HepG2 (cell line): ENCODE data around the gene PHLDB1. TPM values are rescaled to one million over a fixed set of nuclear protein-coding genes. Genes with fewer than 3 reads are reported as not detected.
A peak's percentile ranks its signal among the peaks of the same experiment; 100 is the strongest.

Source experiments
- HES4 ChIP-seq: sonication (generic); formaldehyde crosslinking; IDR thresholded peaks from 2 replicates; pipeline ENCODE4 v1.9.0; 2021; ENCODE audit warnings: mild to moderate bottlenecking, missing genetic modification reagents, borderline replicate concordance
- HIC2 ChIP-seq: sonication (generic); formaldehyde crosslinking; IDR thresholded peaks from 2 replicates; pipeline ENCODE4 v1.9.0; 2022; ENCODE audit warnings: low read depth, missing genetic modification reagents
- HIVEP1 ChIP-seq: sonication (generic); formaldehyde crosslinking; IDR thresholded peaks from 2 replicates; pipeline ENCODE4 v1.4.0; 2020; ENCODE audit warnings: mild to moderate bottlenecking, missing genetic modification reagents
- KDM4B ChIP-seq: sonication (generic); formaldehyde crosslinking; IDR thresholded peaks from 2 replicates; pipeline ENCODE4 v1.4.0; 2020; ENCODE audit warnings: missing genetic modification reagents
- KLF13 ChIP-seq: sonication (generic); formaldehyde crosslinking; IDR thresholded peaks from 2 replicates; pipeline ENCODE4 v1.4.0; 2020; ENCODE audit warnings: mild to moderate bottlenecking, missing genetic modification reagents
- MBNL3 ChIP-seq: fragments of 250-450 bp; sonication (Bioruptor Pico); conservative IDR thresholded peaks from 2 replicates; pipeline ENCODE4 v1.8.0; 2022; ENCODE audit warnings: mild to moderate bottlenecking, inconsistent platforms
- NFATC3 ChIP-seq: sonication (generic); formaldehyde crosslinking; IDR thresholded peaks from 2 replicates; pipeline ENCODE4 v1.5.1; 2020; ENCODE audit warnings: mild to moderate bottlenecking, missing genetic modification reagents
- PITX1 ChIP-seq: sonication (generic); formaldehyde crosslinking; IDR thresholded peaks from 2 replicates; pipeline ENCODE4 v1.5.1; 2020; ENCODE audit warnings: mild to moderate bottlenecking, missing genetic modification reagents
- PRPF4 ChIP-seq: fragments of 200-400 bp; formaldehyde crosslinking; IDR thresholded peaks from 2 replicates; pipeline ENCODE4 v1.6.1; 2016; ENCODE audit warnings: low read length, low read depth; ENCODE audit not compliant: poor library complexity, severe bottlenecking
- RCOR2 ChIP-seq: IDR thresholded peaks from 2 replicates; pipeline ENCODE4 v1.6.1; 2016; ENCODE audit warnings: missing biosample characterization, missing genetic modification reagents
- REXO4 ChIP-seq: sonication (generic); formaldehyde crosslinking; IDR thresholded peaks from 2 replicates; pipeline ENCODE4 v1.8.0; 2022; ENCODE audit warnings: missing genetic modification reagents, mild to moderate bottlenecking, borderline replicate concordance
- RFXAP ChIP-seq: sonication (generic); formaldehyde crosslinking; IDR thresholded peaks from 2 replicates; pipeline ENCODE4 v1.4.0; 2020; ENCODE audit warnings: missing genetic modification reagents, borderline replicate concordance
- SATB2 ChIP-seq: sonication (generic); formaldehyde crosslinking; IDR thresholded peaks from 2 replicates; pipeline ENCODE4 v1.5.0; 2020; ENCODE audit warnings: missing genetic modification reagents
- ZNF225 ChIP-seq: sonication (generic); formaldehyde crosslinking; IDR thresholded peaks from 2 replicates; pipeline ENCODE4 v1.4.0; 2020; ENCODE audit warnings: mild to moderate bottlenecking, missing genetic modification reagents
- ZNF256 ChIP-seq: sonication (generic); formaldehyde crosslinking; conservative IDR thresholded peaks from 2 replicates; pipeline ENCODE4 v1.4.0; 2020; ENCODE audit warnings: missing genetic modification reagents
- ZNF503 ChIP-seq: sonication (generic); formaldehyde crosslinking; IDR thresholded peaks from 2 replicates; pipeline ENCODE4 v1.4.0; 2020; ENCODE audit warnings: missing genetic modification reagents
- ZNF614 ChIP-seq: IDR thresholded peaks from 2 replicates; pipeline ENCODE4 v1.6.1; 2018; ENCODE audit warnings: missing biosample characterization, missing genetic modification reagents, inconsistent platforms, borderline replicate concordance
- ZNF646 ChIP-seq: sonication (generic); formaldehyde crosslinking; IDR thresholded peaks from 2 replicates; pipeline ENCODE4 v1.9.0; 2021; ENCODE audit warnings: mild to moderate bottlenecking, missing genetic modification reagents
- ZNF747 ChIP-seq: sonication (generic); formaldehyde crosslinking; IDR thresholded peaks from 2 replicates; pipeline ENCODE4 v1.8.1; 2023; ENCODE audit warnings: missing genetic modification reagents, mild to moderate bottlenecking, borderline replicate concordance
- ZNF775 ChIP-seq: sonication (generic); formaldehyde crosslinking; IDR thresholded peaks from 2 replicates; pipeline ENCODE4 v1.4.0; 2020; ENCODE audit warnings: missing genetic modification reagents, mild to moderate bottlenecking, moderate library complexity, borderline replicate concordance
- ZSCAN12 ChIP-seq: sonication (generic); formaldehyde crosslinking; IDR thresholded peaks from 2 replicates; pipeline ENCODE4 v1.9.0; 2021; ENCODE audit warnings: mild to moderate bottlenecking, missing genetic modification reagents
- polyA plus RNA-seq, 8 experiments: library from polyadenylated mRNA; depleted of rRNA in 3 of 8; stranded (reverse) in 7 of 8; unstranded in 1 of 8; fragments of >200 nt; fragmentation: Illumina TruSeq in 4 of 8; extraction: Trizol in 4 of 8; gene quantifications; 2 replicates each; pipeline versions ENCODE4 v1.2.1 to v1.2.3, GENCODE V29; 2011 to 2016; ENCODE audit warnings: low read depth in 4 of 8, missing spikeins in 1 of 8, mixed read lengths in 1 of 8; ENCODE audit not compliant: insufficient read depth in 1 of 8
- total RNA-seq, 5 experiments: library from RNA; depleted of rRNA; stranded (reverse); fragments of >200 nt; fragmentation: Illumina TruSeq; extraction: Trizol; gene quantifications; 2 replicates each; pipeline ENCODE4 v1.2.3, GENCODE V29; 2016; ENCODE audit warnings: low read depth in 1 of 5

PHLDB1 gene
- total and polyA plus RNA-seq, 2 of the 13 experiments (the other 11 are each of a cell fraction or from before 2014, with no cell fraction given) = 13.8 to 14.2 TPM

- TF ChIP-seq HIC2 (CRISPR knock-in tag) (peak; percentile 79; the same call in 1 of the 2 replicates), ZNF775 (CRISPR knock-in tag) (no peak), ZNF614 (CRISPR knock-in tag) (no peak), HIVEP1 (CRISPR knock-in tag) (no peak), ZNF225 (CRISPR knock-in tag) (no peak), KLF13 (CRISPR knock-in tag) (no peak), NFATC3 (no peak), PRPF4 (no peak), ZNF747 (CRISPR knock-in tag) (peak; percentile 77; the same call in 1 of the 2 replicates), ZSCAN12 (CRISPR knock-in tag) (no peak), RFXAP (no peak), ZNF503 (CRISPR knock-in tag) (no peak), RCOR2 (CRISPR knock-in tag) (no peak), ZNF646 (no peak), ZNF256 (CRISPR knock-in tag) (no peak), MBNL3 (no peak), HES4 (CRISPR knock-in tag) (no peak; the same call in 1 of the 2 replicates), PITX1 (CRISPR knock-in tag) (no peak), SATB2 (CRISPR knock-in tag) (no peak), KDM4B (CRISPR knock-in tag) (peak; percentile 32; the same call in 1 of the 2 replicates), REXO4 (peak; percentile 44; the same call in 1 of the 2 replicates)
These were observed 82.6 kb downstream of the PHLDB1 start (continued) for GRCh38 chr11:118689852-118690552.
